GM12878 (cell line): ENCODE measurements around the gene CBLB. TPM values are rescaled to one million over a fixed set of nuclear protein-coding genes. Genes with fewer than 3 reads are reported as not detected.

Source experiments
- REST ChIP-seq: IDR thresholded peaks from 2 replicates; pipeline ENCODE4 v1.6.1; 2012; ENCODE audit warnings: mild to moderate bottlenecking, low read depth, low read length
- SIN3A ChIP-seq: IDR thresholded peaks from 2 replicates; pipeline ENCODE4 v1.6.1; 2012; ENCODE audit warnings: low read depth, low read length, improper control_type of control experiment
- polyA plus RNA-seq, 11 experiments: library from polyadenylated mRNA; depleted of rRNA in 4 of 11; unstranded in 6 of 11; stranded (reverse) in 5 of 11; fragments of >200 nt; fragmentation: Nextera tagmentation in 4 of 11; fragmentation: Illumina TruSeq in 1 of 11; extraction: Ambion mirVana in 4 of 11; extraction: Trizol in 1 of 11; gene quantifications; 1 replicate in 1 of 11; 2 replicates in 10 of 11; pipeline versions ENCODE4 v1.2.1 to v1.2.3, GENCODE V29; 2011 to 2016; ENCODE audit warnings: inconsistent platforms in 2 of 11, missing spikeins in 2 of 11, low read depth in 1 of 11
- total RNA-seq, 4 experiments: library from RNA; depleted of rRNA in 3 of 4; stranded (reverse); fragments of >200 nt in 3 of 4; fragmentation: Illumina TruSeq in 1 of 4; extraction: Trizol in 1 of 4; gene quantifications; 2 replicates each; pipeline versions ENCODE4 v1.2.1 to v1.2.3, GENCODE V29; 2013 to 2021
- TF ChIP-seq, protein P1 (sequence below): IDR thresholded peaks from 2 replicates; pipeline ENCODE4 v1.6.1; 2011; ENCODE audit warnings: borderline replicate concordance, low read depth, mild to moderate bottlenecking, moderate library complexity, low read length; ENCODE audit not compliant: insufficient read depth, poor library complexity, severe bottlenecking
- TF ChIP-seq, protein P2 (sequence below): IDR thresholded peaks from 2 replicates; pipeline ENCODE4 v1.6.1; 2012; ENCODE audit warnings: low read length, inconsistent platforms

CBLB gene
- total and polyA plus RNA-seq, 10 of the 15 experiments (the other 5 are each of a cell fraction or from before 2014, with no cell fraction given) = 17.2 to 107 (median 41.9) TPM

DNA sequence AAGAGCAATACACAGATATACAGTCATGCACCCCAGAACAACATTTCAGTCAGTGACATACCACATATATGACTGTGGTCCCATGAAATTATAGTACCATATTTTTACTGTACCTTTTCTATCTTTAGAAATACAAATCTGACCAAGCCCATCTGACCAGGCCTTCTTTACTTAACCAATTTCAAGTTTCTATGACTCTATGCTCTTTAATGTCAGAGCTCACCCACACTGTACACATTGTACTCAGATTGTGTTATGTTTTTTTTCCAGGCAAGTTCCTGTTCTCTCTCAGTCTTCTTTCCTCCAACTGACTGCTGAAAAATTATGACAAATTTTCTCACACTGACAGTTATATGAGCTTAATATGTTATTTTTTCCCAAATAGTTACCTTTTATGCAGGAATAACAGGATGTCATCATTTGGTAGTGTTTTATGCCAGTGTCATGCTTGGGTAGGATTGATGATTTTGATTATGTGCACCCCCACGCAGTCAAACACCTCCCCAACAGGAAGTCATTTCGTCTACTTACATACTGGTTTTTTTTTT lies 8.0 kb upstream of the CBLB start (continued):
- TF ChIP-seq, protein P1, sequence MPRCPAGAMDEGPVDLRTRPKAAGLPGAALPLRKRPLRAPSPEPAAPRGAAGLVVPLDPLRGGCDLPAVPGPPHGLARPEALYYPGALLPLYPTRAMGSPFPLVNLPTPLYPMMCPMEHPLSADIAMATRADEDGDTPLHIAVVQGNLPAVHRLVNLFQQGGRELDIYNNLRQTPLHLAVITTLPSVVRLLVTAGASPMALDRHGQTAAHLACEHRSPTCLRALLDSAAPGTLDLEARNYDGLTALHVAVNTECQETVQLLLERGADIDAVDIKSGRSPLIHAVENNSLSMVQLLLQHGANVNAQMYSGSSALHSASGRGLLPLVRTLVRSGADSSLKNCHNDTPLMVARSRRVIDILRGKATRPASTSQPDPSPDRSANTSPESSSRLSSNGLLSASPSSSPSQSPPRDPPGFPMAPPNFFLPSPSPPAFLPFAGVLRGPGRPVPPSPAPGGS = peak; percentile 32
- TF ChIP-seq, protein P2, sequence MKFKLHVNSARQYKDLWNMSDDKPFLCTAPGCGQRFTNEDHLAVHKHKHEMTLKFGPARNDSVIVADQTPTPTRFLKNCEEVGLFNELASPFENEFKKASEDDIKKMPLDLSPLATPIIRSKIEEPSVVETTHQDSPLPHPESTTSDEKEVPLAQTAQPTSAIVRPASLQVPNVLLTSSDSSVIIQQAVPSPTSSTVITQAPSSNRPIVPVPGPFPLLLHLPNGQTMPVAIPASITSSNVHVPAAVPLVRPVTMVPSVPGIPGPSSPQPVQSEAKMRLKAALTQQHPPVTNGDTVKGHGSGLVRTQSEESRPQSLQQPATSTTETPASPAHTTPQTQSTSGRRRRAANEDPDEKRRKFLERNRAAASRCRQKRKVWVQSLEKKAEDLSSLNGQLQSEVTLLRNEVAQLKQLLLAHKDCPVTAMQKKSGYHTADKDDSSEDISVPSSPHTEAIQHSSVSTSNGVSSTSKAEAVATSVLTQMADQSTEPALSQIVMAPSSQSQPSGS = peak; percentile 50; the same call in 1 of the 2 replicates
- TF ChIP-seq SIN3A = no peak
- no peak for TF ChIP-seq REST
- TF ChIP-seq, all 136 proteins: peak for 12
